GM12878 (cell line): ENCODE results near the gene RCE1. TPM values are rescaled to one million over a fixed set of nuclear protein-coding genes. Genes with fewer than 3 reads are reported as not detected.

ENCODE experiments used
- CBX3 ChIP-seq: fragments of 200-600 bp; sonication (generic); IDR thresholded peaks from 2 replicates; pipeline ENCODE4 v1.6.1; 2016; ENCODE audit warnings: low read depth, borderline replicate concordance
- CTCF ChIP-seq, 3 experiments: IDR thresholded peaks in 2 of 3; conservative IDR thresholded peaks in 1 of 3; 2 replicates each; pipeline ENCODE4 v1.5.1; 2011; ENCODE audit warnings: low read depth in 3 of 3, low read length in 3 of 3, mild to moderate bottlenecking in 3 of 3, control low read depth in 2 of 3, moderate library complexity in 2 of 3, inconsistent platforms in 1 of 3, mixed read lengths in 1 of 3; ENCODE audit not compliant: control insufficient read depth in 2 of 3, insufficient read depth in 1 of 3; ENCODE audit errors: extremely low read depth in 1 of 3
- KAT2A ChIP-seq: conservative IDR thresholded peaks from 2 replicates; pipeline ENCODE4 v1.6.1; 2011; ENCODE audit warnings: low read depth, low read length; ENCODE audit not compliant: control insufficient read depth
- MAX ChIP-seq: IDR thresholded peaks from 2 replicates; pipeline ENCODE4 v1.6.1; 2012; ENCODE audit warnings: low read depth, low read length, improper control_type of control experiment
- NBN ChIP-seq: fragments of 450-650 bp; IDR thresholded peaks from 2 replicates; pipeline ENCODE4 v1.6.1; 2016
- NKRF ChIP-seq: fragments of 450-650 bp; conservative IDR thresholded peaks from 2 replicates; pipeline ENCODE4 v1.6.1; 2017; ENCODE audit warnings: mild to moderate bottlenecking, moderate library complexity
- NR2F1 ChIP-seq: fragments of 450-650 bp; conservative IDR thresholded peaks from 2 replicates; pipeline ENCODE4 v1.6.1; 2017; ENCODE audit warnings: mild to moderate bottlenecking
- NRF1 ChIP-seq: conservative IDR thresholded peaks from 2 replicates; pipeline ENCODE4 v1.6.1; 2011; ENCODE audit warnings: mild to moderate bottlenecking, low read depth, low read length, improper control_type of control experiment
- PML ChIP-seq: IDR thresholded peaks from 2 replicates; pipeline ENCODE4 v1.6.1; 2012; ENCODE audit warnings: low read length, inconsistent platforms
- POLR2AphosphoS2 ChIP-seq: IDR thresholded peaks from 2 replicates; pipeline ENCODE4 v1.6.1; 2011; ENCODE audit warnings: low read depth, mild to moderate bottlenecking, low read length, improper control_type of control experiment, moderate library complexity
- POLR2AphosphoS5 ChIP-seq: IDR thresholded peaks from 2 replicates; pipeline ENCODE4 v1.6.1; 2011; ENCODE audit warnings: mild to moderate bottlenecking, low read length, inconsistent platforms
- RAD21 ChIP-seq: IDR thresholded peaks from 2 replicates; pipeline ENCODE4 v1.6.1; 2011; ENCODE audit warnings: mild to moderate bottlenecking, low read depth, low read length, moderate library complexity; ENCODE audit not compliant: insufficient read depth
- RBBP5 ChIP-seq: fragments of 200-600 bp; sonication (generic); conservative IDR thresholded peaks from 2 replicates; pipeline ENCODE4 v1.6.1; 2016
- STAT3 ChIP-seq: IDR thresholded peaks from 2 replicates; pipeline ENCODE4 v1.6.1; 2011; ENCODE audit warnings: low read depth, low read length, improper control_type of control experiment
- ZNF207 ChIP-seq: fragments of 450-650 bp; IDR thresholded peaks from 2 replicates; pipeline ENCODE4 v1.6.1; 2014; ENCODE audit warnings: antibody characterized with exemption, mild to moderate bottlenecking, borderline replicate concordance
- polyA plus RNA-seq, 11 experiments: library from polyadenylated mRNA; depleted of rRNA in 4 of 11; unstranded in 6 of 11; stranded (reverse) in 5 of 11; fragments of >200 nt; fragmentation: Nextera tagmentation in 4 of 11; fragmentation: Illumina TruSeq in 1 of 11; extraction: Ambion mirVana in 4 of 11; extraction: Trizol in 1 of 11; gene quantifications; 1 replicate in 1 of 11; 2 replicates in 10 of 11; pipeline versions ENCODE4 v1.2.1 to v1.2.3, GENCODE V29; 2011 to 2016; ENCODE audit warnings: inconsistent platforms in 2 of 11, missing spikeins in 2 of 11, low read depth in 1 of 11
- total RNA-seq, 4 experiments: library from RNA; depleted of rRNA in 3 of 4; stranded (reverse); fragments of >200 nt in 3 of 4; fragmentation: Illumina TruSeq in 1 of 4; extraction: Trizol in 1 of 4; gene quantifications; 2 replicates each; pipeline versions ENCODE4 v1.2.1 to v1.2.3, GENCODE V29; 2013 to 2021
- TF ChIP-seq, protein P1 (sequence below): IDR thresholded peaks from 2 replicates; pipeline ENCODE4 v1.6.1; 2012; ENCODE audit warnings: low read length, inconsistent platforms
- TF ChIP-seq, protein P2 (sequence below): IDR thresholded peaks from 2 replicates; pipeline ENCODE4 v1.6.1; 2011; ENCODE audit warnings: low read depth, low read length, improper control_type of control experiment, borderline replicate concordance

The RCE1 gene
- total and polyA plus RNA-seq, 10 of the 15 experiments (the other 5 are each of a cell fraction or from before 2014, with no cell fraction given), result 0.79 to 32.9 (median 16.4) TPM

- TF ChIP-seq NKRF (peak; percentile 73), CTCF (IDR thresholded peaks at IDR 0.05 in 2 of 3, conservative IDR thresholded peaks at IDR 0.05 in 1 of 3; ENCODE audit: control insufficient read depth in 2 of 3, extremely low read depth in 1 of 3, insufficient read depth in 1 of 3, low read depth in 3 of 3, low read length in 3 of 3) (no peak), ZNF207 (no peak), MAX (peak; percentile 56), RAD21 (no peak), STAT3 (no peak), CBX3 (no peak), POLR2AphosphoS5 (no peak), NR2F1 (peak; percentile 72; the same call in 1 of the 2 replicates), RBBP5 (no peak), NBN (0 out of 2 replicates have a peak, but pooled peaks have one; percentile 3), NRF1 (no peak), POLR2AphosphoS2 (0 out of 2 replicates have a peak, but pooled peaks have one; percentile 33), PML (no peak), KAT2A (no peak)
- TF ChIP-seq, protein P1, sequence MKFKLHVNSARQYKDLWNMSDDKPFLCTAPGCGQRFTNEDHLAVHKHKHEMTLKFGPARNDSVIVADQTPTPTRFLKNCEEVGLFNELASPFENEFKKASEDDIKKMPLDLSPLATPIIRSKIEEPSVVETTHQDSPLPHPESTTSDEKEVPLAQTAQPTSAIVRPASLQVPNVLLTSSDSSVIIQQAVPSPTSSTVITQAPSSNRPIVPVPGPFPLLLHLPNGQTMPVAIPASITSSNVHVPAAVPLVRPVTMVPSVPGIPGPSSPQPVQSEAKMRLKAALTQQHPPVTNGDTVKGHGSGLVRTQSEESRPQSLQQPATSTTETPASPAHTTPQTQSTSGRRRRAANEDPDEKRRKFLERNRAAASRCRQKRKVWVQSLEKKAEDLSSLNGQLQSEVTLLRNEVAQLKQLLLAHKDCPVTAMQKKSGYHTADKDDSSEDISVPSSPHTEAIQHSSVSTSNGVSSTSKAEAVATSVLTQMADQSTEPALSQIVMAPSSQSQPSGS, result no peak
- TF ChIP-seq, protein P2, sequence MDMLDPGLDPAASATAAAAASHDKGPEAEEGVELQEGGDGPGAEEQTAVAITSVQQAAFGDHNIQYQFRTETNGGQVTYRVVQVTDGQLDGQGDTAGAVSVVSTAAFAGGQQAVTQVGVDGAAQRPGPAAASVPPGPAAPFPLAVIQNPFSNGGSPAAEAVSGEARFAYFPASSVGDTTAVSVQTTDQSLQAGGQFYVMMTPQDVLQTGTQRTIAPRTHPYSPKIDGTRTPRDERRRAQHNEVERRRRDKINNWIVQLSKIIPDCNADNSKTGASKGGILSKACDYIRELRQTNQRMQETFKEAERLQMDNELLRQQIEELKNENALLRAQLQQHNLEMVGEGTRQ, result peak; percentile 10; the same call in 1 of the 2 replicates
Observed at GRCh38 chr11:66856496-66857233, 13.4 kb downstream of the RCE1 start, which contains the start of gene LRFN4 (continued).
